Measurements from ENCODE around the gene PCDHGB4.
"Not testable (repeated sequence)": the region's sequence is repeated elsewhere in the genome, so short reads cannot be mapped to it uniquely, and the experiment has no call there.

PCDHGB4 gene

DNA sequence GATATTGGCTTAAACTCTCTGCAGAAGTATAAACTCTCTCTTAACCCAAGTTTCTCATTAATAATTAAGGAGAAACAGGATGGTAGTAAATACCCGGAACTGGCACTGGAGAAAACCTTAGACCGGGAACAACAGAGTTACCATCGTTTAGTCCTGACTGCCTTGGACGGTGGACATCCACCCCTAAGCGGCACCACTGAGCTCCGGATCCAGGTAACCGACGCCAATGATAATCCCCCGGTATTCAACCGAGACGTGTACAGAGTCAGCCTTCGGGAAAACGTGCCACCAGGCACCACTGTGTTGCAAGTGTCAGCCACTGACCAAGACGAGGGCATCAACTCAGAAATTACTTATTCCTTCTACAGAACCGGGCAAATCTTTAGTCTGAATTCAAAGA, 11.1 kb downstream of the PCDHGB4 start:
- no peak for ATAC-seq

DNA sequence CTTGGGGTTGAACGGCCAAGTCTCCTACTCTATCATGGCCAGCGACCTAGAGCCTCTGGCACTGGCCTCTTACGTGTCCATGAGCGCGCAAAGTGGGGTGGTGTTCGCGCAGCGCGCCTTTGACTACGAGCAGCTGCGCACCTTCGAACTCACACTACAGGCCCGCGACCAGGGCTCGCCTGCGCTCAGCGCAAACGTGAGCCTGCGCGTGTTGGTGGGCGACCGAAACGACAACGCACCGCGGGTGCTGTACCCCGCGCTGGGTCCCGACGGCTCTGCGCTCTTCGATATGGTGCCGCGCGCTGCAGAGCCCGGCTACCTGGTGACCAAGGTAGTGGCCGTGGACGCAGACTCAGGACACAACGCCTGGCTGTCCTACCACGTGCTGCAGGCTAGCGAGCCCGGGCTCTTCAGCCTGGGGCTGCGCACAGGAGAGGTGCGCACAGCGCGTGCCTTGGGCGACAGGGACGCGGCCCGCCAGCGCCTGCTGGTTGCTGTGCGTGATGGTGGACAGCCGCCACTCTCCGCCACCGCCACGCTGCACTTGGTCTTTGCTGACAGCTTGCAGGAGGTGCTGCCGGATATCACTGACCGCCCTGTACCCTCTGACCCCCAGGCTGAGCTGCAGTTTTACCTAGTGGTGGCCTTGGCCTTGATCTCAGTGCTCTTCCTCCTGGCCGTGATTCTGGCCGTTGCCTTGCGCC, 12.2 kb downstream of the PCDHGB4 start:
- ATAC-seq: no peak

DNA sequence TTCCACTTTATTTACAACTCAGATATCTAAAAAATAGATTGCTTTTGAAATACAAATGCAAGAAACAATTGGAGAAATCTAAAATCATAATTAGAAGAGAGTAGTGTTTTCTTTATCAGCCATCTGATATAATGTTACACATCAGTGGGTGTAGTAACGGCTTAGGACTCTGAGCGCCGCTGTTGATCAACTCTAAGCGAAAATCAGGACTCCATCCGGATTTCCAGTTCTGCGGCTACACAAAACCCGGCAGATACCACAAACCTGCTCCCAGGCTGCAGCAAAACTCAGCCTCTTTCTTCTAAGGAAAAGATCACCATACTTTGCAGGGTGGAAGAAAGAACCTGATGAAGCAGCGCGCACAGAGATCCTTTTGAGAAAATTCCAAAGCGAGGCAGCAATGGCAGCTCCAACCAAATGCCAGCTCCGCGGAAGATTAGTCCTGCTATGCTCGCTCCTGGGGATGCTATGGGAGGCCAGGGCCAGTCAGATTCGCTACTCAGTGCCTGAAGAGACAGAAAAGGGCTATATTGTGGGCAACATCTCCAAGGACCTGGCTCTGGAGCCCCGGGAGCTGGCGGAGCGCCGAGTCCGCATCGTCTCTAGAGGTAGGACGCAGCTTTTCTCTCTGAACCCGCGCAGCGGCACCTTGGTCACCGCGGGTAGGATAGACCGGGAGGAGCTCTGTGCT, 15.2 kb downstream of the PCDHGB4 start, which contains the start of gene PCDHGA9:
TSS of gene PCDHGA9 (plus strand) at position 226 of the 691 bp plus-strand sequence. CDS start at position 401, 175 bp downstream.
- ATAC-seq: no peak

DNA sequence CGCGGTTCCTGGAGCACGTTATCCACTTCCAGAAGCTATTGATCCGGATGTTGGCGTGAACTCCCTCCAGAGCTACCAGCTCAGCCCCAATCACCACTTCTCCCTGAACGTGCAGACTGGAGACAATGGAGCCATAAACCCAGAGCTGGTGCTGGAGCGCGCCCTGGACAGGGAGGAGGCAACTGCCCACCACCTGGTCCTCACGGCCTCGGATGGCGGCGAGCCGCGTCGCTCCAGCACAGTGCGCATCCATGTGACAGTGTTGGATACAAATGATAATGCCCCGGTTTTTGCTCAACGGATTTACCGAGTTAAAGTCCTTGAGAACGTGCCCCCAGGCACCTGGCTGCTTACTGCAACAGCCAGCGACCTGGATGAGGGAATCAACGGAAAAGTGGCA, 15.9 kb downstream of the PCDHGB4 start:
- ATAC-seq: no peak

DNA sequence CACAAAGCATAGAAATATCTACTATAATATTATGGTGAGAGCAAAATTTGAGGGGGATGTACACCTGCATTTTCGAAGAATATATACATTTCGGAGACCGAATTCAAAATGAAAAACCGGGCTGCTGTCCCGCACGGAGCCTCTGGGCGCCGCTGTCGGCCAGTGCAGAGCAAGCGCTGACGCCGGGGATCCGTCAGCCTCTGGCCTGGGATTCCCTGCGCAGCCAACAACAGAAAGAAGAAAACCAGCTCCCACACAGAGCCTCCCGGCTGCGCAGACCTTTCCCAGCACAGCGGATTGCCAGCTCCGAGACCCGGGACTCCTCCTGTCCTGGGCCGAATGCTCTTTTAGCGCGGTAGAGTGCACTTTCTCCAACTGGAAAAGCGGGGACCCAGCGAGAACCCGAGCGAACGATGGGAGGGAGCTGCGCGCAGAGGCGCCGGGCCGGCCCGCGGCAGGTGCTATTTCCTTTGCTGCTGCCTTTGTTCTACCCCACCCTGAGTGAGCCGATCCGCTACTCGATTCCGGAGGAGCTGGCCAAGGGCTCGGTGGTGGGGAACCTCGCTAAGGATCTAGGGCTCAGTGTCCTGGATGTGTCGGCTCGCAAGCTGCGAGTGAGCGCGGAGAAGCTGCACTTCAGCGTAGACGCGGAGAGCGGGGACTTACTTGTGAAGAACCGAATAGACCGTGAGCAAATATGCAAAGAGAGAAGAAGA, 20.4 kb downstream of the PCDHGB4 start, which contains the start of gene PCDHGB6:
TSS of gene PCDHGB6 (plus strand) at position 232 of the 716 bp plus-strand sequence. CDS start at position 414, 182 bp downstream.
- ATAC-seq: peak in 1 of 2 donors; percentile 36

DNA sequence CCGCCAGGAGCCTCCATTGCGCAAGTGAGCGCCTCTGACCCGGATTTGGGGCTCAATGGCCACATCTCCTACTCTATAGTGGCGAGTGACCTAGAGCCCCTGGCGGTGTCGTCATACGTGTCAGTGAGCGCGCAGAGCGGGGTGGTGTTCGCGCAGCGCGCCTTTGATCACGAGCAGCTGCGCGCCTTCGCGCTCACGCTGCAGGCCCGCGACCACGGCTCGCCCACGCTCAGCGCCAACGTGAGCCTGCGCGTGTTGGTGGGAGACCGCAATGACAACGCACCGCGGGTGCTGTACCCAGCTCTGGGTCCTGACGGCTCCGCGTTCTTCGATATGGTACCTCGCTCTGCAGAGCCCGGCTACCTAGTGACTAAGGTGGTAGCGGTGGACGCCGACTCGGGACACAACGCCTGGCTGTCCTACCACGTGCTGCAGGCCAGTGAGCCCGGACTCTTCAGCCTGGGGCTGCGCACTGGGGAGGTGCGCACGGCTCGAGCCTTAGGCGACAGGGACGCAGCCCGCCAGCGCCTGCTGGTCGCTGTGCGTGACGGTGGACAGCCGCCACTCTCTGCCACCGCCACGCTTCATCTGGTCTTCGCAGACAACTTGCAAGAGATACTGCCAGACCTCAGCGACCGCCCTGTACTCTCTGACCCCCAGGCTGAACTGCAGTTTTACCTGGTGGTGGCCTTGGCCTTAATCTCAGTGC, 22.3 kb downstream of the PCDHGB4 start:
- ATAC-seq: no peak

DNA sequence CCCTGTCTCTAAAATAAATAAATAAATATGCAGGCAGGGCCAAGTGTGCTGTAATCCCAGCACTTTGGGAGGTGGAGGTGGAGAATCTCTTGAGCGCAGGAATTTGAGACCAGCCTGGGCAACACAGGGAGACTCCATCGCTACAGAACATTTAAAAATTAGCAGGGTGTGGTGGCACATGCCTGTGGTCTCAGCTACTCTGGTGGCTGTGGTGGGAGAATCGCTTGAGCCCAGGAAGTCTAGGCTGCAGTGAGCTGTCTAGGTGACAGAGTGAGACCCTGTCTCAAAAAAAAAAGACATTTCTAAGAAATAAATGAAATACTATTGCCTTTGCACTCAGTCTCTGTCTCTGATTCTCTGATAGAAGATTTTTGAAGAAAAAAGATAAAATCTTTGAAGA, 24.1 kb downstream of the PCDHGB4 start:
- ATAC-seq: no peak

DNA sequence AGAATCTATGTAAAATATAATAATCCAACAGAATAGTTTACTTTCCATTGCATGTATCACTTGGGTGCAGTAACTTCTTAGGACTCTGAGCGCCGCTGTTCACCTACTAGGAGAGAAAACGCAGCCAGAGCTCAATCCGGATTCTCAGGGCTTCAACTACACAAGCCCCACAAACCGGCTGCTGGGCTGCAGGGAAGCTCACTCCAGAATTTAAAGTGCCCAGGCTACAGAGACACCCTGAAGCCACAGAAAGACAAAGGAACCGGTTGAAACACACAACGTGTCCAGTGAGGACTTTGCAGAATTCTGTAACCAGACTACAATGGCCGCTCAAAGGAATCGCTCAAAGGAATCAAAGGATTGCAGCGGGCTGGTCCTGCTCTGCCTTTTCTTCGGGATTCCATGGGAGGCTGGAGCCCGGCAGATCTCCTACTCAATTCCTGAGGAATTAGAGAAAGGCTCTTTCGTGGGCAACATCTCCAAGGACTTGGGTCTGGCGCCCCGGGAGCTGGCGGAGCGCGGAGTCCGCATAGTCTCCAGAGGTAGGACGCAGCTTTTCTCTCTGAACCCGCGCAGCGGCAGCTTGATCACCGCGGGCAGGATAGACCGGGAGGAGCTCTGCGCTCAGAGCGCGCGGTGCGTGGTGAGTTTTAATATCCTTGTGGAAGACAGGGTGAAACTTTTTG, 25.5 kb downstream of the PCDHGB4 start, which contains the start of gene PCDHGA10:
TSS of gene PCDHGA10 (plus strand) at position 134 of the 686 bp plus-strand sequence. CDS start at position 323, 189 bp downstream.
- ATAC-seq: peak; percentile 71 to 75

DNA sequence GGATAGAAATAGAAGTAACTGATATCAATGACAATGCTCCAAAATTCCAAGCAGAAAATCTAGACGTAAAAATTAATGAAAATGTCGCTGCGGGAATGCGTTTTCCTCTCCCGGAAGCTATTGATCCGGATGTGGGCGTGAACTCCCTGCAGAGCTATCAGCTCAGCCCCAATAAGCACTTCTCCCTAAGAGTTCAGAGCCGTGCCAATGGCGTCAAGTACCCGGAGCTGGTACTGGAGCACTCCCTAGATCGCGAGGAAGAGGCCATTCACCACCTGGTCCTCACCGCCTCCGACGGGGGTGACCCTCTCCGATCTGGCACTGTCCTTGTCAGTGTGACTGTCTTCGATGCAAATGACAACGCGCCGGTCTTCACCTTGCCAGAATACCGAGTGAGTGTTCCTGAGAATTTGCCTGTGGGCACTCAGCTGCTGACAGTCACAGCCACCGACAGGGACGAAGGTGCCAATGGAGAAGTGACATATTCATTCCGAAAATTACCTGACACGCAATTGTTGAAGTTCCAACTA, 26.1 kb downstream of the PCDHGB4 start:
- no peak for ATAC-seq

DNA sequence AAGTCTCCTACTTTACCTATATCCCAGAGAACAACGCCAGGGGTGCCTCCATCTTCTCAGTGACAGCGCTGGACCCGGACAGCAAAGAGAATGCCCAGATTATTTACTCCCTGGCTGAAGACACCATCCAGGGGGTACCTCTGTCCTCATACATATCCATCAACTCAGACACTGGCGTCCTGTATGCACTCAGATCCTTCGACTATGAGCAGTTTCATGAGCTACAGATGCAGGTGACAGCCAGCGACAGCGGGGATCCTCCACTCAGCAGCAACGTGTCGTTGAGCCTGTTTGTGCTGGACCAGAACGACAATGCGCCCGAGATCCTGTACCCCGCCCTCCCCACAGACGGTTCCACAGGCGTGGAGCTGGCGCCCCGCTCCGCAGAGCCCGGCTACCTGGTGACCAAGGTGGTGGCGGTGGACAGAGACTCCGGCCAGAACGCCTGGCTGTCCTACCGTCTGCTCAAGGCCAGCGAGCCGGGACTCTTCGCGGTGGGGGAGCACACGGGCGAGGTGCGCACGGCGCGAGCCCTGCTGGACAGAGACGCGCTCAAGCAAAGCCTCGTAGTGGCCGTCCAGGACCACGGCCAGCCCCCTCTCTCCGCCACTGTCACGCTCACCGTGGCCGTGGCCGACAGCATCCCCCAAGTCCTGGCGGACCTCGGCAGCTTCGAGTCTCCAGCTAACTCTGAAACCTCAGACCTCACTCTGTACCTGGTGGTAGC, 27.2 kb downstream of the PCDHGB4 start:
- ATAC-seq: not testable (repeated sequence)

DNA sequence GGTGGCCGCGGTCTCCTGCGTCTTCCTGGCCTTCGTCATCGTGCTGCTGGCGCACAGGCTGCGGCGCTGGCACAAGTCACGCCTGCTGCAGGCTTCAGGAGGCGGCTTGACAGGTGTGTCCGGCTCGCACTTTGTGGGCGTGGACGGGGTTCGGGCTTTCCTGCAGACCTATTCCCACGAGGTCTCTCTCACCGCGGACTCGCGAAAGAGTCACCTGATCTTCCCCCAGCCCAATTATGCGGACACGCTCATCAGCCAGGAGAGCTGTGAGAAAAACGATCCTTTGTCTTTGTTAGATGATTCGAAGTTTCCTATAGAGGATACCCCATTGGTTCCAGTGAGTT, 27.7 kb downstream of the PCDHGB4 start:
- ATAC-seq: not testable (repeated sequence)

DNA sequence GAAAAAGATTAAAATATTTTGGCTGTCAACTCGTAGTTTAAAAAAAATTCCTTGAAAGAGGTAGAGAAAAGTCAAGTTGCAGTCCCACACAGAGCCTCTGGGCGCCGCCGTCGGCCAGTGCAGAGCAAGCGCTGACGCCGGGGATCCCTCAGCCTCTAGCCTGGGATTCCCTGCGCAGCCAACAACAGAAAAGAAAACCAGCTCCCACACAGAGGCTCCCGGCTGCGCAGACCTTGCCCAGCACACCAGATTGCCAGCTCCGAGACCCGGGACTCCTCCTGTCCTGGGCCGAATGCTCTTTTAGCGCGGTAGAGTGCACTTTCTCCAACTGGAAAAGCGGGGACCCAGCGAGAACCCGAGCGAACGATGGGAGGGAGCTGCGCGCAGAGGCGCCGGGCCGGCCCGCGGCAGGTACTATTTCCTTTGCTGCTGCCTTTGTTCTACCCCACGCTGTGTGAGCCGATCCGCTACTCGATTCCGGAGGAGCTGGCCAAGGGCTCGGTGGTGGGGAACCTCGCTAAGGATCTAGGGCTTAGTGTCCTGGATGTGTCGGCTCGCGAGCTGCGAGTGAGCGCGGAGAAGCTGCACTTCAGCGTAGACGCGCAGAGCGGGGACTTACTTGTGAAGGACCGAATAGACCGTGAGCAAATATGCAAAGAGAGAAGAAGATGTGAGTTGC, 30.1 kb downstream of the PCDHGB4 start, which contains the start of gene PCDHGB7:
TSS of gene PCDHGB7 (plus strand) at position 184 of the 679 bp plus-strand sequence. CDS start at position 367, 183 bp downstream.
- peak; percentile 31 to 58 for ATAC-seq

DNA sequence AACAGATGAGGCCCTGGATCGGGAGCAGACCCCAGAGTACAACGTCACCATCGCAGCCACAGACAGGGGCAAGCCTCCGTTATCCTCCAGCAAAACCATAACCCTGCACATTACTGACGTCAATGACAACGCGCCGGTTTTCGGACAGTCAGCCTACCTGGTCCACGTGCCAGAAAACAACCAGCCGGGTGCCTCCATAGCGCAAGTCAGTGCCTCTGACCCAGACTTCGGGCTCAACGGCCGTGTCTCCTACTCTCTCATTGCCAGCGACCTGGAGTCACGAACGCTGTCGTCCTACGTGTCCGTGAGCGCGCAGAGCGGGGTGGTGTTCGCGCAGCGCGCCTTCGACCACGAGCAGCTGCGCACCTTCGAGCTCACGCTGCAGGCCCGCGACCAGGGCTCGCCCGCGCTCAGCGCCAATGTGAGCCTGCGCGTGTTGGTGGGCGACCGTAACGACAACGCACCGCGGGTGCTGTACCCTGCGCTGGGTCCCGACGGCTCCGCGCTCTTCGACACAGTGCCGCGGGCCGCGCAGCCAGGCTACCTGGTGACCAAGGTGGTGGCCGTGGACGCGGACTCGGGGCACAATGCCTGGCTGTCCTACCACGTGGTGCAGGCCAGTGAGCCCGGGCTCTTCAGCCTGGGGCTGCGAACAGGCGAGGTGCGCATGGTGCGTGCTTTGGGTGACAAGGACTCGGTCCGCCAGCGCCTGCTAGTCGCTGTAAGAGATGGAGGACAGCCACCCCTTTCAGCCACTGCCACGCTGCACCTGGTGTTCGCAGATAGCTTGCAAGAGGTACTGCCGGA, 31.8 kb downstream of the PCDHGB4 start:
- no peak for ATAC-seq

DNA sequence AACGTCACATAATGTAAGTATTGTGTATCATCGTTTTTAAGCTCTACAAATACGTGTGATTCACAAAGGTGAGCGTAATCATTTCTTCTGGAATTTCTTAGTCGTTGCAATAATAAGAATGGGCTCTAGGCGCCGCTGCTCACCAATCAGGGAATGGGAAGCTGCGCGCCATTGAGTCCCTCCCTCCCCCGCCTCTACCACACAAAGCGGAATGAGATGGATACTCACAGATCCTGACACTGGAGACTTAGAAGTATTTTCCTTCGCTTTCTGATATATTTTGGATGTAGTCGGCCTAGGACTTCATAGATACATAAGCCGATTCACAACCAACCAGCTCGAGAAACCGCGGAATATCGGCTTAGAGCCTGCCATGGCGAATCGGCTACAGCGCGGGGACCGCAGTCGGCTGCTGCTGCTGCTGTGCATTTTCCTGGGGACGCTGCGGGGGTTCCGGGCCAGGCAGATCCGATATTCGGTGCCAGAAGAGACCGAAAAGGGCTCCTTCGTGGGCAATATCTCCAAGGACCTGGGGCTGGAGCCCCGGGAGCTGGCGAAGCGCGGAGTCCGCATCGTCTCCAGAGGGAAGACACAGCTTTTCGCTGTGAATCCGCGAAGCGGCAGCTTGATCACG, 33.5 kb downstream of the PCDHGB4 start, which contains the start of gene PCDHGA11:
TSS of gene PCDHGA11 (plus strand) at position 197 of the 634 bp plus-strand sequence. CDS start at position 374, 177 bp downstream.
- no peak for ATAC-seq

DNA sequence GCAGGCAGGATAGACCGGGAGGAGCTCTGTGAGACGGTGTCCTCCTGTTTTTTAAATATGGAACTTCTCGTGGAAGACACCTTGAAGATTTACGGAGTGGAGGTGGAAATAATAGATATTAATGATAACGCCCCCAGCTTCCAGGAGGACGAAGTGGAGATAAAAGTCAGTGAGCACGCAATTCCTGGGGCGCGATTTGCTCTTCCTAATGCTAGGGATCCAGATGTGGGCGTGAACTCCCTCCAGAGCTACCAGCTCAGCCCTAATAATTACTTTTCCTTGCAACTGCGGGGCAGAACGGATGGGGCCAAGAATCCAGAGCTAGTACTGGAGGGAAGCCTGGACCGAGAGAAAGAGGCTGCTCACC, 34.0 kb downstream of the PCDHGB4 start:
- ATAC-seq: no peak

DNA sequence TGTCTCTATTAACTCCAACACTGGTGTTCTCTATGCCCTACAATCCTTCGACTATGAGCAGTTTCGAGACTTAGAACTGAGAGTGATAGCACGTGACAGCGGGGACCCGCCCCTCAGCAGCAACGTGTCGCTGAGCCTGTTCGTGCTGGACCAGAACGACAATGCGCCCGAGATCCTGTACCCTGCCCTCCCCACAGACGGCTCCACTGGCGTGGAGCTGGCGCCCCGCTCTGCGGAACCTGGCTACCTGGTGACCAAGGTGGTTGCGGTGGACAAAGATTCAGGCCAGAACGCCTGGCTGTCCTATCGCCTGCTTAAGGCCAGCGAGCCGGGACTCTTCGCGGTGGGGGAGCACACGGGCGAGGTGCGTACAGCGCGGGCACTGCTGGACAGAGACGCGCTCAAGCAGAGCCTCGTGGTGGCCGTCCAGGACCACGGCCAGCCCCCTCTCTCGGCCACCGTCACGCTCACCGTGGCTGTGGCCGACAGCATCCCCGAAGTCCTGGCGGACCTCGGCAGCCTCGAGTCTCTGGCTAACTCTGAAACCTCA, 35.3 kb downstream of the PCDHGB4 start:
- no peak for ATAC-seq

DNA sequence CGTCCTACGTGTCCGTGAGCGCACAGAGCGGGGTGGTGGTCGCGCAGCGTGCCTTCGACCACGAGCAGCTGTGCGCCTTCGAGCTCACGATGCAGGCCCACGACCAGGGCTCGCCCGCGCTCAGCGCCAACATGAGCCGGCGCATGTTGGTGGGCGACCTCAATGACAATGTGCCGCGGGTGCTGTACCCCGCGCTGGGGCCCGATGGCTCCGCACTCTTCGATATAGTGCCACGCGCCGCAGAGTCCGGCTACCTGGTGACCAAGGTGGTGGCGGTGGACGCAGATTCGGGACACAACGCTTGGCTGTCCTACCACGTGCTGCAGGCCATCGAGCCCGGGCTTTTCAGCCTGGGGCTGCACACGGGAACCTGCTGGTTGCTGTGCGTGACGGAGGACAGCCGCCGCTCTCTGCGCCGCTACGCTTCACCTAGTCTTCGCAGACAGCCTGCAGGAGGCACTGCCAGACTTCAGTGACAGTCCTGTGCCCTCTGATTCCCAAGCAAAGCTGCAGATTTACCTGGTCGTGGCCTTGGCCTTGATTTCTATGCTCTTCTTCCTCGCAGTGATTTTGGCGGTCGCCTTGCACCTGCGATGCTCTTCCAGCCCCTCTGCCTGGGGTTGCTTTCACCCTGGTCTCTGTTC, 40.4 kb downstream of the PCDHGB4 start:
- no peak for ATAC-seq
